HCT116 (cell line): ENCODE results near the gene TMEM161B. TPM values are rescaled to one million over a fixed set of nuclear protein-coding genes. Genes with fewer than 3 reads are reported as not detected.
"Not testable (repeated sequence)": the region's sequence is repeated elsewhere in the genome, so short reads cannot be mapped to it uniquely, and the experiment has no call there.

Source experiments
- ATAC-seq: fragments of 200-7000 bp; cut with Tn5 transposase; 2 replicates; pipeline ENCODE4 v1.9.1; 2020; ENCODE audit warnings: mild to moderate bottlenecking, moderate library complexity
- BruUV-seq: library from RNA; stranded (reverse); fragments of 400-500 nt; replicated peaks from 2 replicates; lab custom pipeline; 2021; lab: Mats Ljungman, UMichigan
- CTCF ChIA-PET: fragments of 300-600 bp; sonication (Branson Sonifier 250); formaldehyde crosslinking; loops from one replicate; lab custom pipeline; 2021; ENCODE audit warnings: antibody characterized with exemption; lab: Charles Lee
- POLR2A ChIA-PET: fragments of 300-600, 350-600 bp; sonication (Branson Sonifier 250); formaldehyde crosslinking; loops from one replicate; lab custom pipeline; 2021; ENCODE audit warnings: antibody characterized with exemption; lab: Charles Lee
- RAD21 ChIA-PET, 2 experiments: fragments of 300-600 bp; sonication (Branson Sonifier 250); formaldehyde crosslinking; loops; one replicate each; lab custom pipeline; 2023; ENCODE audit warnings: low total read pairs in 2 of 2; ENCODE audit not compliant: uncharacterized antibody in 2 of 2, unreplicated experiment in 2 of 2, low non-redundant PET in 1 of 2; lab: Charles Lee
- DNase-seq: peaks from one replicate; pipeline ENCODE4 v3.0.0-alpha.2; 2010; ENCODE audit warnings: low read depth, low spot score
- H2AFZ ChIP-seq: fragments of 200-600 bp; shearing (Covaris generic), sonication (generic); 2 replicates; pipeline ENCODE4 v1.6.1; 2017; ENCODE audit warnings: low read depth, mixed run types, mixed read lengths, antibody characterized with exemption, low read length; ENCODE audit not compliant: poor library complexity, severe bottlenecking
- H3K27ac ChIP-seq: 2 replicates; pipeline ENCODE4 v1.5.1; 2012; ENCODE audit warnings: low read depth, low read length
- H3K27me3 ChIP-seq: fragments of 200-600 bp; sonication (generic); 2 replicates; pipeline ENCODE4 v1.6.1; 2016; ENCODE audit warnings: mixed run types, low read length, mixed read lengths; ENCODE audit not compliant: insufficient read depth
- H3K36me3 ChIP-seq, 2 experiments: fragments of 200-500 bp in 1 of 2; fragments of 200-600 bp in 1 of 2; sonication (Bioruptor generic) in 1 of 2; sonication (generic) in 1 of 2; 2 replicates each; pipeline versions ENCODE4 v1.5.1 to v1.6.1; 2014 to 2016; ENCODE audit warnings: low read length in 2 of 2, inconsistent platforms in 1 of 2, mixed read lengths in 1 of 2, mixed run types in 1 of 2; ENCODE audit not compliant: insufficient read depth in 2 of 2, control insufficient read depth in 1 of 2
- H3K4me1 ChIP-seq, 2 experiments: fragments of 200-600 bp in 1 of 2; sonication (generic) in 1 of 2; 2 replicates each; pipeline versions ENCODE4 v1.5.1 to v1.6.1; 2012 to 2017; ENCODE audit warnings: low read length in 2 of 2, inconsistent platforms in 1 of 2, mild to moderate bottlenecking in 1 of 2, mixed read lengths in 1 of 2, mixed run types in 1 of 2, moderate library complexity in 1 of 2; ENCODE audit not compliant: insufficient read depth in 2 of 2, control insufficient read depth in 1 of 2
- H3K4me2 ChIP-seq: fragments of 200-600 bp; sonication (generic); 2 replicates; pipeline ENCODE4 v1.6.1; 2017; ENCODE audit warnings: mixed run types, low read length, mixed read lengths
- H3K4me3 ChIP-seq, 2 experiments: fragments of 200-600 bp in 1 of 2; sonication (generic) in 1 of 2; replicated peaks in 1 of 2; 2 replicates each; pipeline ENCODE4 v1.5.1; 2011 to 2016; ENCODE audit warnings: low read length in 2 of 2, control low read depth in 1 of 2, low read depth in 1 of 2, mild to moderate bottlenecking in 1 of 2, mixed read lengths in 1 of 2, mixed run types in 1 of 2
- H3K79me2 ChIP-seq: fragments of 200-600 bp; sonication (generic); 2 replicates; pipeline ENCODE4 v1.6.1; 2017; ENCODE audit warnings: mild to moderate bottlenecking, mixed run types, low read length, moderate library complexity, mixed read lengths; ENCODE audit not compliant: insufficient read depth
- H3K9ac ChIP-seq: fragments of 200-600 bp; sonication (generic); 2 replicates; pipeline ENCODE4 v1.6.1; 2016; ENCODE audit warnings: low read length, mixed read lengths
- H3K9me2 ChIP-seq: fragments of 200-600 bp; sonication (generic), shearing (Covaris generic); 2 replicates; pipeline ENCODE4 v1.6.1; 2017; ENCODE audit warnings: mixed run types, mild to moderate bottlenecking, moderate library complexity; ENCODE audit not compliant: insufficient read depth
- H3K9me3 ChIP-seq, 2 experiments: fragments of 200-500 bp in 1 of 2; fragments of 200-600 bp in 1 of 2; sonication (Bioruptor generic) in 1 of 2; sonication (generic) in 1 of 2; 2 replicates each; pipeline ENCODE4 v1.6.1; 2014 to 2017; ENCODE audit warnings: low read length in 2 of 2, mixed read lengths in 2 of 2, inconsistent platforms in 1 of 2, low read depth in 1 of 2, mild to moderate bottlenecking in 1 of 2, mixed run types in 1 of 2, moderate library complexity in 1 of 2; ENCODE audit not compliant: control insufficient read depth in 1 of 2, insufficient read depth in 1 of 2
- H4K20me1 ChIP-seq: fragments of 200-600 bp; sonication (generic), shearing (Covaris generic); 2 replicates; pipeline ENCODE4 v1.6.1; 2017; ENCODE audit warnings: mixed run types, mild to moderate bottlenecking, moderate library complexity; ENCODE audit not compliant: insufficient read depth
- EZH2phosphoT487 ChIP-seq: fragments of 200-600 bp; IDR thresholded peaks from 2 replicates; pipeline ENCODE4 v1.6.1; 2018; ENCODE audit warnings: antibody characterized with exemption, borderline replicate concordance
- POLR2A ChIP-seq: IDR thresholded peaks from 2 replicates; pipeline ENCODE4 v1.7.0; 2011; ENCODE audit warnings: borderline replicate concordance; ENCODE audit not compliant: insufficient read depth, insufficient read length; ENCODE audit errors: extremely low read depth
- intact Hi-C: fragments of 100-400 bp; cut with micrococcal nuclease; formaldehyde crosslinking; loops from 2 replicates; pipeline ENCODE4 v1.10.0; 2022
- total RNA-seq: library from RNA; stranded (reverse); gene quantifications from one replicate; pipeline ENCODE4 v1.2.1, GENCODE V29; 2021; ENCODE audit not compliant: unreplicated experiment

TMEM161B gene
- total RNA-seq, 1 experiment from 2014 or later: 22.1 TPM

DNA sequence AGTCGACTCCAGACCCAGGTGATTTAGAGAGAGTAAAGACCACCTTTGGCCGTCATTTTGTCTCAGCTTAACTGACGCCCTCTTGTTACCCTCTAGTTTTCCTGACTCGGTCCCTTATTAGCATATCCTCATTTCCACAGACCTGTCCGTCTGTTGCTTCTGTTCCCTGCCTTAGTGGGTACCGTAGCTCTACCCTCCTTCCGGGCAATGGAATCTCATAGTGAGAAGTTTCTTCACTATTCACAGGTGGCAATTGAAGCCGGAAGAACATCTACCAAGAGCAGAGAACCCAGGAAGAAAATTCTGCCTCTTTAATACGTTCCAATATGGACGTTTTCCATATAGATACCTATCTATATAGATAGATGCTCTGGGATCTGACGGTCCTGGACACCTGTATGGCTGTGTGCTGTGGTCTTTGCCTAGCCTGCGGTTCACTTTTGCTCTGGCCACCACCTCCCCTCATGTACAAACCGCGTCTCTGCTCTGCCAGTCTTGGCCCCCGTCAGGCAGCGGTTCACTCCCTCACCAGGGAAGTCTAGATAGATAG, 652 bp upstream of the TMEM161B start:
- Histone ChIP-seq H3K4me1 (peaks cover 12 to 14% of the 10 kb centered on the region in 2 experiments; a peak in 3 of 4 replicates), H3K36me3 (peaks cover 9 to 27% of the 10 kb centered on the region in 2 experiments; a peak in 3 of 4 replicates), H3K27me3 (no peaks in the 10 kb centered on the region), H3K79me2 (peaks cover 79% of the 10 kb centered on the region), H4K20me1 (no peaks in the 10 kb centered on the region), H3K4me3 (peak overlapping the region; percentile 82 to 99), H2AFZ (no peak overlapping the region), H3K4me2 (peak overlapping the region; percentile 82), H3K9me2 (no peaks in the 10 kb centered on the region), H3K9me3 (peaks cover 0 to 4% of the 10 kb centered on the region in 2 experiments; a peak in 1 of 4 replicates), H3K27ac (peak overlapping the region; percentile 71), H3K9ac (peak overlapping the region; percentile 80)
- BruUV-seq: no TSS peak
- RAD21 ChIA-PET: no interaction called here
- CTCF ChIA-PET: no interaction called here
- POLR2A ChIA-PET: no interaction called here
- intact Hi-C loops: loop anchor here (5.0 to 10.0 kb wide), 4 partner anchors 127 to 854 kb away; partner anchors contain the start of gene CCNH
- DNase-seq (no peak), ATAC-seq (peak; percentile 50)
- TF ChIP-seq EZH2phosphoT487 (no peak), POLR2A (peak; percentile 1)

DNA sequence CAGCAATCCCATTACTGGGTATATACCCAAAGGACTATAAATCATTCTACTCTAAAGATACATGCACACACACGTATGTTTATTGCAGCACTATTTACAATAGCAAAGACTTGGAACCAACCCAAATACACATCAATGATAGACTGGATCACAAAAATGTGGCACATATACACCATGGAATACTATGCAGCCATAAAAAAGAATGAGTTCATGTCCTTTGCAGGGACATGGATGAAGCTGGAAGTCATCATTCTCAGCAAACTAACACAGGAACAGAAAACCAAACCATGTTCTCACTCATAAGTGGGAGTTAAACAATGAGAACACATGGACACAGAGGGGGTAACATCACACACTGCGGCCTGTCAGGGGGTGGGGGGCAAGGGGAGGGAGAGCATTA, 4.1 kb downstream of the TMEM161B start:
- intact Hi-C loops: loop anchor here (10.0 kb wide), 3 partner anchors 400 to 850 kb away; partner anchors contain the start of gene CCNH
- BruUV-seq, RAD21 ChIA-PET: not testable (repeated sequence)

More for the DNA sequence above, 4.1 kb downstream of the TMEM161B start:
- H4K20me1 ChIP-seq, POLR2A ChIA-PET, H3K27ac ChIP-seq, DNase-seq, H3K9ac ChIP-seq, ATAC-seq, H3K9me3 ChIP-seq, H3K4me3 ChIP-seq, CTCF ChIA-PET, H2AFZ ChIP-seq, H3K9me2 ChIP-seq, H3K4me1 ChIP-seq, H3K4me2 ChIP-seq, H3K27me3 ChIP-seq: not testable (repeated sequence)
- Histone ChIP-seq H3K36me3 (peaks cover 0 to 12% of the 10 kb centered on the region in 2 experiments; a peak in 1 of 4 replicates), H3K79me2 (peaks cover 96% of the 10 kb centered on the region)
